GM23248 (cell line): Measurements from ENCODE around the gene GNL3.
"Not testable (repeated sequence)": the region's sequence is repeated elsewhere in the genome, so short reads cannot be mapped to it uniquely, and the experiment has no call there.

ENCODE experiments used
- EZH2 ChIP-seq: fragments of 200-600 bp; sonication (generic); IDR thresholded peaks from 2 replicates; pipeline ENCODE4 v1.6.1; 2018; ENCODE audit warnings: antibody characterized with exemption, mild to moderate bottlenecking; ENCODE audit not compliant: insufficient read depth, poor library complexity, severe bottlenecking
- EZH2phosphoT487 ChIP-seq: fragments of 200-600 bp; sonication (generic); IDR thresholded peaks from 2 replicates; pipeline ENCODE4 v1.6.1; 2018; ENCODE audit warnings: antibody characterized with exemption, moderate library complexity, mild to moderate bottlenecking, low read depth; ENCODE audit not compliant: insufficient read depth

GRCh38 chr3:52676201-52676600 lies 9.6 kb upstream of the GNL3 start:
- not testable (repeated sequence) for TF ChIP-seq EZH2, EZH2phosphoT487
